ES-I3 (cell line): ENCODE results near the gene KRTAP5-7.
"Not testable (repeated sequence)": the region's sequence is repeated elsewhere in the genome, so short reads cannot be mapped to it uniquely, and the experiment has no call there.

Experiments
- H3K36me3 ChIP-seq: 2 replicates; pipeline ENCODE4 v1.6.1; 2013; ENCODE audit warnings: mild to moderate bottlenecking, low read length, control low read depth, moderate library complexity; ENCODE audit not compliant: insufficient read depth
- H3K4me1 ChIP-seq: 2 replicates; pipeline ENCODE4 v1.6.1; 2013; ENCODE audit warnings: mild to moderate bottlenecking, control low read depth, low read length; ENCODE audit not compliant: insufficient read depth
- H3K9ac ChIP-seq: 2 replicates; pipeline ENCODE4 v1.6.1; 2013; ENCODE audit warnings: low read depth, mild to moderate bottlenecking, low read length, moderate library complexity
- H3K9me3 ChIP-seq: 2 replicates; pipeline ENCODE4 v1.6.1; 2013; ENCODE audit warnings: mild to moderate bottlenecking, low read length, moderate library complexity; ENCODE audit not compliant: control insufficient read depth, insufficient read depth

The KRTAP5-7 gene

DNA sequence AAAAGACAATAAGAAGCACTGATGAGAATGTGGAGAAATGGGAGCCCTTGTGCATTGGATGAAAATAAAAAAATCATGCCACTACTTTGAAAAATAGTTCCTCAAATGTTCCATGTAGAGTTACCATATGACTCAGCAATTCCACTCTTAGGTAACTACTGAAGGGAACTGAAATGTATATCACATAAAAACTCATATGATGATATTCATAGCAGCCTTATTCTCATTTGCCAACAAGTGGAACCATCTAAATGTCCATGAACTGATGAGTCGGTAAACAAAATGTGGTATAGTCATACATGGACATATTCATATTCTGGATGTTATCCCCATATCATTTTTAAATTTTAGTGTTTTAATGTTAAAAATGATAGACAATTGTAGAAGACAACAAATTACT, 24.6 kb downstream of the KRTAP5-7 start:
- H3K9ac ChIP-seq: no peak overlapping the region
- H3K9me3 ChIP-seq: no peaks in the 10 kb centered on the region
- no peaks in the 10 kb centered on the region for H3K36me3 ChIP-seq
- H3K4me1 ChIP-seq: no peaks in the 10 kb centered on the region

DNA sequence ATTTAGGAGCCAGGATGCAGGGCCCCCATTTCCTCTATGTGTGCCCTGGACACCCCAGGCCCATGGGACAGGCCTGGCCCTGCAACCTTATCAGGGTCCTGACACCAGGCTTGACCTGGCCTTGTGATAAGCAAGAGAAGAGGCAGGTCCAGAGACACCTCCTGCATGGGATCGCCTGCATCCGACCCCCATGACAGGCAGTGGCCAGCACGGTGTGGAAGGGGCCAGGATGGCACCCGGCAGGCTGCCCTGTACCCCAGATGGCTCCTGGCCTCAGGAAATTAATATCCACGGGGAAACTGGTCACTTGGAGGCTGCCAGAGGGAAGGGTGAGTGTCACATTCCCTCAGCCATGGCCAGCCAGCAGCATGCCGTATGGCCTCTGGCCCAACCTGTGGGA, 27.9 kb downstream of the KRTAP5-7 start:
- H3K4me1 ChIP-seq: no peaks in the 10 kb centered on the region
- no peak overlapping the region for H3K9ac ChIP-seq
- peaks cover 4% of the 10 kb centered on the region; the same call in 1 of the 2 replicates for H3K9me3 ChIP-seq
- H3K36me3 ChIP-seq: no peaks in the 10 kb centered on the region

DNA sequence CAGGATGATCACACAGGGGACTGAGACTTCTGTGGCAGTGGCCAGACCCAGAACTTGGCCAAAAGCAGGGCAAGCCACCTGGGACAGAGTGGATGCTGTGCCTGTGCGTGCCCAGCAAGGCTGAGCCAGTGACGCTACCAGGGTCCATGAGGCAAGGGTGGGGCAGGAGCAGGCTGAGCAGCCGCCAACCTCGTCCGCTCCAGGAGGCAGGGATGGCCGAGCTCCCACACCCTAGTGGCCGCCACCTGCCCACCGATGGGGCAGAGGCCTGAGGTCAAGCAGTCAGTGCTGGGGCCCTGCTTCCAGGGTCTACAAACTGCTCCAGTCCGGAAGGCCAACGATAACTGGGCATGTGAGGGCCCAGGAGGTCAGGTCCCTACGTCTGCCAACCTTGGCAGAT, 28.4 kb downstream of the KRTAP5-7 start:
- H3K4me1 ChIP-seq: no peaks in the 10 kb centered on the region
- no peak overlapping the region for H3K9ac ChIP-seq
- no peaks in the 10 kb centered on the region for H3K36me3 ChIP-seq
- peaks cover 4% of the 10 kb centered on the region; the same call in 1 of the 2 replicates for H3K9me3 ChIP-seq

DNA sequence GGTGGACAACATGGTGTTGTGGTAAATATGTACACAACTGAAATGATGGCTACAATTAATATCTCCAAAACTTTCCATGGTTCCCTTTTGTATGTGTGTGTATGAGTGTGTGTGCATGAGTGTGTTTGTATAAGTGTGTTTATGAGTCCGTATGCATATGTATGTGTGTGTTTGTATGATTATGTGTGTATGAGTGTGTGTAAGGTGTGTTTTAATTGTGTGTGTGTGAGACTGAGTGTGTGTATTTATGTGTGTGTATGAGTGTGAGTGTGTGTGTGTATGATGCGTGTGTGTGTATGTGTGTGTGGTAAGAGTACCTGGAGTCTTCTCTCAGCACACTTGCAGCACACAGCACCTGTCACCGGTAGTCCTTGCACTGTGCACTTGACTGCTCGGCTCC, 29.0 kb downstream of the KRTAP5-7 start:
- H3K9ac ChIP-seq: no peak overlapping the region
- H3K36me3 ChIP-seq: no peaks in the 10 kb centered on the region
- no peaks in the 10 kb centered on the region for H3K4me1 ChIP-seq
- peaks cover 4% of the 10 kb centered on the region; the same call in 1 of the 2 replicates for H3K9me3 ChIP-seq

DNA sequence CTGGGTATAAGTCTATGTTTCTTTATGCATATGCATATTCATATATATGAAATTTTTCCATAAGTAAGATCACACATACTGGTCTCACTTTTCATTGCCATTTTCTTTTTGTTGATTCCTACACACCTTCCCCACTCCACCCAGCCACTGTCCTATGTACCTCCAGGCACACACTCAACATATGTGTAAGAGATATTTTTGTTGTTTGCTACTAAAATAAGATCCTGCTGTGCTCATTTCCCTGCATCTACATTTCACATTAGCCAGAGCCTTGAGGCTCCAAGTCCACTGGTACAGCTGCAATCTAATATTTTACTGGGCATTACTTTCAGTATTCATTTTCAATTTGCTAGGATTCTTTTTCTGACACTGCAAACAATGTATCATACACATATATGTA, 30.2 kb downstream of the KRTAP5-7 start:
- Histone ChIP-seq H3K4me1 (no peaks in the 10 kb centered on the region), H3K9me3 (peaks cover 8% of the 10 kb centered on the region; the same call in 1 of the 2 replicates), H3K9ac (no peak overlapping the region), H3K36me3 (no peaks in the 10 kb centered on the region)

DNA sequence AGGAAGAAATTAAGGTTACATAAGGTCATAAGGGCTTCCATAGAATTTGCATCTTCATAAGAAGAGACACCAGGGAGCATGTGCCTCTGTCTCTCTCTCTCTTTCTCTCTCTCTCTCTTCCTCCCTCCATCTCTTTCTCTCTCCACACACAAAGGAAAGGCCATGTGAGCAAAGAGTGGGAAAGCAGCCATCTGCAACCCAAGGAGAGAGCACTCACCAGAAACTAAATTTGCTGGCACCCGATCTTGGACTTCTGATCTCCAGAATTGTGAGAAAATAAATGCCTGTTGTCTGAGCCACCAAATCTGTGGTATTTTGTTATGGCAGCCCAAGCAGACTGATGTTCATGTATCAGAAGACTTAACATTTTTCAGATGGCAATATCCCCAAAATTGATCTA, 31.9 kb downstream of the KRTAP5-7 start:
- Histone ChIP-seq H3K4me1 (no peaks in the 10 kb centered on the region), H3K36me3 (no peaks in the 10 kb centered on the region), H3K9me3 (peaks cover 8% of the 10 kb centered on the region; the same call in 1 of the 2 replicates), H3K9ac (no peak overlapping the region)

DNA sequence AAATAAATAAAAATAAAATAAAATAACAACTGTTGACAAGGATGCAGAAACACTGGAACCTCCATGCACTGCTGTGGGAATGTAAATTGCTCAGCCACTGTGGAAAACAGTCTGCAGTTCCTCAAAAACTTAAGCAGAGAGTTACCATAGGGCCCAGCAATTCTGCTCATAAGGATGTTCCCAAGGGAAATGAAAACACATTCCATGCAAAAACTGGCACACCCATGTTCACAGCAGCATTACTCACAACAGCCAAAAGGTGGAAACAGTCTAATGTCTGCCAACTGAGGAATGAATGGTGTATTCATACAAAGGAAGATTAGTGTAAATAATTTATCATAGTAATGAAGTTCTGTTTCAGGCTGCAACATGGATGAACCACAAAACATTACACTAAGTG, 35.1 kb downstream of the KRTAP5-7 start:
- H3K36me3 ChIP-seq: no peaks in the 10 kb centered on the region
- H3K9ac ChIP-seq: no peak overlapping the region
- H3K4me1 ChIP-seq: 0 out of 2 replicates have a peak, but pooled peaks cover 2% of the 10 kb centered on the region
- H3K9me3 ChIP-seq: peaks cover 7% of the 10 kb centered on the region; the same call in 1 of the 2 replicates

DNA sequence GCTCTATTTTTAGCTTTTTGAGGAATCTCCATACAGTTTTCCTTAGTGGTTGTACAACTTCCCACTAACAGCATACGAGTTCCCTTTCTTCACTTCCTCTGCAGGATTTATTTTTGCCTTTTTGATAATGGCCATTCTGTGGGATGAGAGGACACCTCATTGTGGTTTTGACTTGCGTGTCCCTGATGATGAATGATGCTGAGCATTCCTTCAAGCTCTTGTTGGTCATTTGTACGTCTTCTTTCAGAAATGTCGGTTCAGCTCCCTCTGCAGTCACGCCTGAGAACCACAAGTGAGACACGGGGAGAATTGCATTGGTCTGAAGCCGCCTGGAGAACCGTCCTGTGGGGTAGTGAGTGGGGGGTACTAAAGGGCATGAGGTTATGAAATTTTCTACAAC, 36.3 kb downstream of the KRTAP5-7 start:
- Histone ChIP-seq H3K4me1 (peaks cover 2% of the 10 kb centered on the region; the same call in 1 of the 2 replicates), H3K9me3 (peaks cover 4% of the 10 kb centered on the region; the same call in 1 of the 2 replicates), H3K36me3 (no peaks in the 10 kb centered on the region), H3K9ac (no peak overlapping the region)

DNA sequence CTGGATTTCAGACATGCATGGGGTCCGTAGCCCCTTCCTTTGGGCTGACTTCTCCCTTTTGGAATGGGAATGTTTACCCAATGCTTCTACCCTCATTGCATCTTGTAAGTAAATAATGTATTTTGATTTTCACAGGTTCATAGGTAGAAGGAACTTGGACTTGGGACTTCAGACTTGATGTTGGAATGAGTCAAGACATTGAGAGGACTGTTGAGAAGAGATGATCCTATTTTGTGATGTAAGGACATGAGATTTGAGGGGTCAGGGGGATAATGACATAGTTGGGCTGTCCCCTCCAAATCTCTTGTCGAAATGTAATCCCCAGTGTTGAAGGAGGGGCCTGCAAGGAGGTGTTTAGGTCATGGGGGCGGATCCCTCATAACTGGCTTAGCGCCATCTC, 37.4 kb downstream of the KRTAP5-7 start:
- H3K9ac ChIP-seq: no peak overlapping the region

DNA sequence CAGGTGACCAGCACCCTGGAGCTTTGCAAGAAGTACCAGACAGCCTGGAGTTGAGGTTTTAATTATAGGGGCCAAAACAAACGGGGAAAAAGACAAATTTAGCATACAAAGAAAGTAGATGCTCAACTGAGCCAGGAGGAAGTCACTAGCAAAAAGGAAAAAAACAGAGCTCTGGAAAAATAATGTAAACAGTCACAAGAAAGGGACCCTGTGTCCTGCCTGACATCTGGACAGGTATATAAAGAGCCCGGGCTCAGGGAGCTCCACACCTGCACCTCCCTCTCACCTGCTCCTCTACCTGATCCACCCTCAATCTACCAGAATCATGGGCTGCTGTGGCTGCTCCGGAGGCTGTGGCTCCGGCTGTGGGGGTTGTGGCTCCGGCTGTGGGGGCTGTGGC, 38.2 kb downstream of the KRTAP5-7 start, which contains the start of gene KRTAP5-10:
KRTAP5-10 (plus strand) TSS at position 301 of the 400 bp plus-strand sequence; CDS start at position 326, 25 bp downstream.
- Histone ChIP-seq H3K4me1 (peaks cover 2% of the 10 kb centered on the region; the same call in 1 of the 2 replicates), H3K9ac (no peak within 1 kb of the TSS), H3K36me3 (no peaks in the 10 kb centered on the region), H3K9me3 (peaks cover 4% of the 10 kb centered on the region; the same call in 1 of the 2 replicates)

More for the DNA sequence above, 37.4 kb downstream of the KRTAP5-7 start:
- Histone ChIP-seq H3K36me3 (no peaks in the 10 kb centered on the region), H3K4me1 (peaks cover 2% of the 10 kb centered on the region; the same call in 1 of the 2 replicates), H3K9me3 (peaks cover 4% of the 10 kb centered on the region; the same call in 1 of the 2 replicates)

DNA sequence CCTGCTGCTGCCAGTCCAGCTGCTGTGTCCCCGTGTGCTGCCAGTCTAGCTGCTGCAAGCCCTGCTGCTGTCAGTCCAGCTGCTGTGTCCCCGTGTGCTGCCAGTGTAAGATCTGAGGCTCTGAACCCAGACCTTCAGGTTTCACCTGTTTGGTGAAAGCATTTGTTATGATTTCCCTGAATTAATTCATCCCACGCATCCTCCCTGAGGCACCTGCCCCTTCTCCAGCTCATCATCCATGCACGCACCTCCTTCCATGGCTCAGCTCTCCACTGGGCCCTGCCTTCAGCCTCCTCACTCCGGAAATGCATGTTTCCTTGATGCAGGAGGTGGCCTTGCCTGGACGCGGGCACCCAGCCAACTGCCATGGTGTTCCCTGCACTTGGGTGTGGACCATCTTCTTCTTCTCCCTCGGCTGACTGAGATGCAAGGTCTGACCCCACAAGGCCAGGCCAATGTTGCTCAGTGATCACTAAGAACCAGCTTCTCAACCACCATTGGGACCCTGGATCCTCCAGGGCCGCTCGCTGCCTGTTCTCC, 39.1 kb downstream of the KRTAP5-7 start:
- Histone ChIP-seq H3K36me3 (no peaks in the 10 kb centered on the region), H3K4me1 (peaks cover 2% of the 10 kb centered on the region; the same call in 1 of the 2 replicates), H3K9ac (no peak overlapping the region), H3K9me3 (peaks cover 4% of the 10 kb centered on the region; the same call in 1 of the 2 replicates)

DNA sequence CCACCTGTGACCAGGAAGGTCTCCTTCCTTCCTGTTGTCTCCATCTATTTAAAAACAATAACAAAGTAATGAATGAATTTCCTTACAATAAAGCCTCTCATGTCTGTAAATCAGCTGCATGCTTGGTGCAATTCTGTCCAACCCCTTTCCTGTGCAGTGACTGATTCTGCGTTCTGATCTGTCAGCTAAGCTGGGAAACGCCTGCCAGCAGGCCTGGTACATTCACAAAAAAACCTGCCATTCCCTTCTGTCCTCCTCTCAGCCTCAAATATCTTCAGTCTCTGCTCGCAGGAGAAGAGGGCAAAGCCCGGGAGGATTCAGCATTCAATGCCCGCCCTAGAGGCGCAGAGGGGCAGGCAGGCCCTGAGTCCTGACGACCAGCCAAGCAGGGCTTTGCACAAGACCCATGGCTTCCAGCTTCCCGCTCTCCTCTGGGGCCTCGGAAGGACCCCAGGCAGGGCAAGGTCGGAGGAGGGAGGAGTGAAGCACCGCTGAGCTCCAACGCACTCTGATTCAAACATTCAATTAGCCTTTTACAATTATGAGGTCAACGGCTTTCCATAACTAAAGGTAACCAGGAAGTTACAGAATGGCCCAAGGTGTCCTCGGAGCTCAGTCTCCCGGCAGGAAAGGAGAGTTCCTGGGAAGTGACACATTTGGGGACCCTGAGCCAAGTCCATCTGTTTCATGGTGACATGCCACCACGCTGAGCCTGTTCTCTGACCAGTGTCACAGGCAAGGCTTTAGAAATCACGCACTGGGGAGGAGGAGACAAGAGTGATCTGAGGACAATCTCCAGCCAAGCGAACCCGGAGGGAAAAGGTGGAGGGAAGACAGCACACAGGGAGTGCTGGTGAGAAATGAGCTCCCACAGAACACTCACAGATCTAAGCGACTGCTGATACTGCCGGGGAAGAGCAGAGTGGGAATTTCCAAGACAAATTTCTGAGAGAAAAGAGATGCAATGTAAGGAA, 39.8 kb downstream of the KRTAP5-7 start:
- not testable (repeated sequence) for H3K9me3 ChIP-seq, H3K36me3 ChIP-seq, H3K4me1 ChIP-seq, H3K9ac ChIP-seq

DNA sequence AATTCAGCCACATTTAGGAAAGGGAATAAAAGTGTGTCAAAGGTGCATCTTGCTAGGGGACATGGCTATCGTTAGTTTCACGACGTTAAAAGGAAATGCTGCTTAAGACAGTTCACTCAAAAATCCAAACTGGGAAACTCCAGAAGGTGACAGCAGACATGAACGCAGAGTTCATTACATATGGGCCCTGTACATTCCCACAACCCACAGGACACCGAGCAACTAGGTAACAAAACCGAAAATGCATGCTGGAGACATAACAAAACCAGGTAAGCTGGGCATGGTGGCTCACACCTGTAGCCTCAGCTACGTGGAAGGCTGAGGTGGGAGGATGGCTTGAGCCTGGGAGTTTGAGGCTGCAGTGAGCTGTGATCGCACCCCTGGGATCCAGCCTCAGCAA, 40.6 kb downstream of the KRTAP5-7 start:
- not testable (repeated sequence) for H3K36me3 ChIP-seq, H3K9me3 ChIP-seq, H3K4me1 ChIP-seq, H3K9ac ChIP-seq

DNA sequence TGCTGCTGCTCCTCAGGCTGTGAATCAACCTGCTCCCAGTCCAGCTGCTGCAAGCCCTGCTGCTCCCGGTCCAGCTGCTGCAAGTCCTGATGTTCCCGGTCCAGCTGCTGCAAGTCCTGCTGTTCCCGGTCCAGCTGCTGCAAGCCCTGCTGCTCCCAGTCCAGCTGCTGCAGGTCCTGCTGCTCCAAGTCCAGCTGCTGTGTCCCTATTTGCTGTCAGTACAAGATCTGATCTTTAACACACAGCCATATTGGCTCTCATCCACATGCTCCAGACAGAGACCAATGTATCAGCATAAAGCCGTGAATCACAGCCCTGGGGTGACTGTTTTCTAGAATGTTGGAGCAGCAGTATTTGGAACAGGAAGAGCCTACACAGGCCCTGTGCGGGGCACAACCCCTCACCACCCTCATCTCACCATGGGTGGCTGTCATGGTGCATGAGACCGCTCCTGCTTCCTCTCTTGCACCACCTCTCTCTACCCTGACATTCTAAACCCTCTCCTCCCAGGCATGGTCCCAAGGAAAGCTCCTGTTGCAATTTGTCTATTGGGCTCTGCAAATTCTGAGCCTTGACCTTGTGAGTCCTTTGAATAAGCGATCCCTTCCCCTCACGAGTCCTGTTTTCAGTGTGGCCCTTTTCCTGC, 41.8 kb downstream of the KRTAP5-7 start:
- Histone ChIP-seq H3K9ac (no peak overlapping the region), H3K36me3 (no peaks in the 10 kb centered on the region), H3K4me1 (peaks cover 2% of the 10 kb centered on the region; the same call in 1 of the 2 replicates), H3K9me3 (no peaks in the 10 kb centered on the region)
